ENCODE data around the gene RHAG. TPM values are rescaled to one million over a fixed set of nuclear protein-coding genes. Genes with fewer than 3 reads are reported as not detected.

Gene RHAG
- total RNA-seq = not detected in 2 replicates
- polyA plus RNA-seq = 0.06 TPM in 1 of 2 replicates, not detected in the other
- polyA plus RNA-seq (2012) = not detected in 2 replicates
- polyA minus RNA-seq (ENCODE audit: low replicate concordance) = not detected in 2 replicates

GRCh38 chr6:49636713-49637349 lies at the start of gene RHAG:
Gene RHAG, minus strand, starts transcription at chr6:49636839. Its CDS starts 27 bp downstream, at chr6:49636812.
- H3K4me1 ChIP-seq (ENCODE audit: control insufficient read depth, extremely low read depth, insufficient read depth, low read length) = no peaks in the 10 kb centered on the region
- no peak within 1 kb of the TSS for H3K4me2 ChIP-seq (ENCODE audit: extremely low read depth, insufficient read depth, low read length)
- H4K20me1 ChIP-seq (ENCODE audit: control insufficient read depth, extremely low read depth, insufficient read depth, low read length) = no peaks in the 10 kb centered on the region
- H3K9me3 ChIP-seq (ENCODE audit: control insufficient read depth, insufficient read depth, low read depth, low read length) = no peaks in the 10 kb centered on the region
- no peaks in the 10 kb centered on the region for H3K79me2 ChIP-seq (ENCODE audit: control insufficient read depth, insufficient read depth, low read length)
- H3K9ac ChIP-seq (ENCODE audit: insufficient read depth, low read length) = no peak within 1 kb of the TSS
- no peaks in the 10 kb centered on the region for H3K36me3 ChIP-seq (ENCODE audit: control insufficient read depth, insufficient read depth, low read length)
- H2AFZ ChIP-seq (ENCODE audit: low read length) = no peak within 1 kb of the TSS
- no peak for DNase-seq (ENCODE audit: low read depth in 2 of 2)
- H3K4me3 ChIP-seq (replicated peaks in 1 of 4; ENCODE audit: control extremely low read depth in 1 of 4, insufficient read depth in 1 of 4, low read depth in 3 of 4, low read length in 4 of 4) = no peak within 1 kb of the TSS
- no peaks in the 10 kb centered on the region for H3K27me3 ChIP-seq (ENCODE audit: control insufficient read depth, insufficient read depth, low read length)
- TF ChIP-seq CTCF (conservative IDR thresholded peaks at IDR 0.05 in 1 of 2, IDR thresholded peaks at IDR 0.05 in 1 of 2; ENCODE audit: low read depth in 1 of 2, low read length in 2 of 2) = no peak
- no peak for TF ChIP-seq EZH2 (IDR thresholded peaks at IDR 0.05; ENCODE audit: low read length, missing control alignments)
- H3K27ac ChIP-seq (ENCODE audit: insufficient read depth, low read length) = no peak within 1 kb of the TSS

- Histone ChIP-seq H4K20me1 (ENCODE audit: control insufficient read depth, extremely low read depth, insufficient read depth, low read length) (no peaks in the 10 kb centered on the region), H2AFZ (ENCODE audit: low read length) (no peak overlapping the region), H3K4me2 (ENCODE audit: extremely low read depth, insufficient read depth, low read length) (no peak overlapping the region), H3K4me1 (ENCODE audit: control insufficient read depth, extremely low read depth, insufficient read depth, low read length) (no peaks in the 10 kb centered on the region), H3K27ac (ENCODE audit: insufficient read depth, low read length) (no peak overlapping the region), H3K27me3 (ENCODE audit: control insufficient read depth, insufficient read depth, low read length) (no peaks in the 10 kb centered on the region), H3K9ac (ENCODE audit: insufficient read depth, low read length) (no peak overlapping the region), H3K79me2 (ENCODE audit: control insufficient read depth, insufficient read depth, low read length) (no peaks in the 10 kb centered on the region), H3K9me3 (ENCODE audit: control insufficient read depth, insufficient read depth, low read depth, low read length) (no peaks in the 10 kb centered on the region), H3K36me3 (ENCODE audit: control insufficient read depth, insufficient read depth, low read length) (no peaks in the 10 kb centered on the region), H3K4me3 (replicated peaks in 1 of 4; ENCODE audit: control extremely low read depth in 1 of 4, insufficient read depth in 1 of 4, low read depth in 3 of 4, low read length in 4 of 4) (no peak overlapping the region)
- TF ChIP-seq CTCF (conservative IDR thresholded peaks at IDR 0.05 in 1 of 2, IDR thresholded peaks at IDR 0.05 in 1 of 2; ENCODE audit: low read depth in 1 of 2, low read length in 2 of 2) (no peak), EZH2 (IDR thresholded peaks at IDR 0.05; ENCODE audit: low read length, missing control alignments) (no peak)
- peak; percentile 14 to 68 for DNase-seq (ENCODE audit: low read depth in 2 of 2)
Observed at GRCh38 chr6:49676671-49677281, 40.1 kb upstream of the RHAG start.

- no peaks in the 10 kb centered on the region for H4K20me1 ChIP-seq (ENCODE audit: control insufficient read depth, extremely low read depth, insufficient read depth, low read length)
- no peak overlapping the region for H3K27ac ChIP-seq (ENCODE audit: insufficient read depth, low read length)
- H3K4me2 ChIP-seq (ENCODE audit: extremely low read depth, insufficient read depth, low read length) = no peak overlapping the region
- H3K9me3 ChIP-seq (ENCODE audit: control insufficient read depth, insufficient read depth, low read depth, low read length) = no peaks in the 10 kb centered on the region
- H3K27me3 ChIP-seq (ENCODE audit: control insufficient read depth, insufficient read depth, low read length) = no peaks in the 10 kb centered on the region
- DNase-seq (ENCODE audit: low read depth in 2 of 2) = no peak
- H3K9ac ChIP-seq (ENCODE audit: insufficient read depth, low read length) = no peak overlapping the region
- H3K4me1 ChIP-seq (ENCODE audit: control insufficient read depth, extremely low read depth, insufficient read depth, low read length) = no peaks in the 10 kb centered on the region
- no peak overlapping the region for H3K4me3 ChIP-seq (replicated peaks in 1 of 4; ENCODE audit: control extremely low read depth in 1 of 4, insufficient read depth in 1 of 4, low read depth in 3 of 4, low read length in 4 of 4)
- no peaks in the 10 kb centered on the region for H3K36me3 ChIP-seq (ENCODE audit: control insufficient read depth, insufficient read depth, low read length)
- H2AFZ ChIP-seq (ENCODE audit: low read length) = no peak overlapping the region
- no peaks in the 10 kb centered on the region for H3K79me2 ChIP-seq (ENCODE audit: control insufficient read depth, insufficient read depth, low read length)
- TF ChIP-seq EZH2 (IDR thresholded peaks at IDR 0.05; ENCODE audit: low read length, missing control alignments) (no peak), CTCF (conservative IDR thresholded peaks at IDR 0.05 in 1 of 2, IDR thresholded peaks at IDR 0.05 in 1 of 2; ENCODE audit: low read depth in 1 of 2, low read length in 2 of 2) (no peak)
Observed at GRCh38 chr6:49675816-49676215, 39.2 kb upstream of the RHAG start.

Data from fibroblast of lung (primary cell).